Placental epithelial cell (primary cell): ENCODE data around the gene KIR3DL1. TPM values are rescaled to one million over a fixed set of nuclear protein-coding genes. Genes with fewer than 3 reads are reported as not detected.

Source experiments
- small RNA-seq: library from RNA; depleted of rRNA; stranded (forward); fragments of <200 nt; gene quantifications from one replicate; pipeline ENCODE3, GENCODE V24; 2012
- total RNA-seq: library from RNA; depleted of rRNA; stranded (reverse); fragments of >200 nt; gene quantifications from 2 replicates; pipeline ENCODE4 v1.2.3, GENCODE V29; 2012

KIR3DL1 gene
- not detected in 2 replicates for total RNA-seq

GRCh38 chr19:54816251-54816650, at the start of gene KIR3DL1:
Gene KIR3DL1, plus strand, starts transcription at chr19:54816468.

GRCh38 chr19:54769646-54770045, 46.6 kb upstream of the KIR3DL1 start, which contains the start of gene KIR2DL1:
Gene KIR2DL1, plus strand, starts transcription at chr19:54769793. Its CDS starts 58 bp downstream, at chr19:54769851.

GRCh38 chr19:54803410-54803809, 12.9 kb upstream of the KIR3DL1 start, which contains the start of gene KIR2DL4:
Gene KIR2DL4, plus strand, starts transcription at chr19:54803610. Its CDS starts 42 bp downstream, at chr19:54803652.

GRCh38 chr19:54832496-54832895, 16.2 kb downstream of the KIR3DL1 start, which contains the start of gene KIR2DS4:
Gene KIR2DS4, plus strand, starts transcription at chr19:54832676.

GRCh38 chr19:54850061-54850640, 33.9 kb downstream of the KIR3DL1 start, which contains the start of gene KIR3DL2:
Gene KIR3DL2, plus strand, starts transcription at chr19:54850443. Its CDS starts 33 bp downstream, at chr19:54850476.

GRCh38 chr19:54873990-54874389, 57.7 kb downstream of the KIR3DL1 start, which contains the start of gene FCAR:
Gene FCAR, plus strand, starts transcription at chr19:54874235. Its CDS starts 55 bp downstream, at chr19:54874290.

Small RNA genes within 50 kb of the gene (small RNA-seq; reads per million reads assigned to genes)
- gene KIR3DP1 (not detected), gene RNU6-222P (0.52 reads per million, percentile 29 among the genes with 10 or more reads in this experiment)

Other genes starting within 250 kb of the KIR3DL1 start
- gene LILRA2, start 242.7 kb upstream of the KIR3DL1 start, total RNA-seq, result not detected in 2 replicates
- under 0.01 TPM in 1 of 2 replicates, not detected in the other for gene LILRA1, start 222.8 kb upstream of the KIR3DL1 start, total RNA-seq
- not detected in 2 replicates for gene LILRB1, start 186.0 kb upstream of the KIR3DL1 start, total RNA-seq
- gene LILRB4, start 153.5 kb upstream of the KIR3DL1 start, total RNA-seq, result not detected in 2 replicates
- not detected in 2 replicates for gene KIR3DL3, start 92.0 kb upstream of the KIR3DL1 start, total RNA-seq
- gene KIR2DL3, start 78.0 kb upstream of the KIR3DL1 start, total RNA-seq, result not detected in 2 replicates
- gene KIR2DL1, start 46.7 kb upstream of the KIR3DL1 start, total RNA-seq, result not detected in 2 replicates
- not detected in 2 replicates for gene KIR2DL4, start 12.9 kb upstream of the KIR3DL1 start, total RNA-seq
- gene KIR2DS4, start 16.2 kb downstream of the KIR3DL1 start, total RNA-seq, result not detected in 2 replicates
- under 0.01 TPM in 1 of 2 replicates, not detected in the other for gene KIR3DL2, start 34.0 kb downstream of the KIR3DL1 start, total RNA-seq
- gene FCAR, start 57.8 kb downstream of the KIR3DL1 start, total RNA-seq, result not detected in 2 replicates
- not detected in 2 replicates for gene NCR1, start 89.7 kb downstream of the KIR3DL1 start, total RNA-seq
- gene NLRP7, start 131.1 kb downstream of the KIR3DL1 start, total RNA-seq, result 0.33 TPM in 1 of 2 replicates, not detected in the other
- 21.2 and 23.0 TPM in 2 replicates for gene NLRP2, start 149.9 kb downstream of the KIR3DL1 start, total RNA-seq
- gene GP6, start 221.8 kb downstream of the KIR3DL1 start, total RNA-seq, result 0.39 and 1.8 TPM in 2 replicates
- gene RDH13, start 246.7 kb downstream of the KIR3DL1 start, total RNA-seq, result 23.2 and 55.0 TPM in 2 replicates